ENCODE measurements around the gene ZNF503.

Gene ZNF503

GRCh38 chr10:75431180-75432111, 29.9 kb upstream of the ZNF503 start, which contains the start of gene LRMDA:
Gene LRMDA, plus strand, starts transcription at chr10:75431624.
- no peak for DNase-seq

- DNase-seq, result no peak
Measured at GRCh38 chr10:75430000-75430763, 28.6 kb upstream of the ZNF503 start.

- DNase-seq, result no peak
Measured at GRCh38 chr10:75429159-75429827, 27.7 kb upstream of the ZNF503 start.

GRCh38 chr10:75428434-75429158, 27.0 kb upstream of the ZNF503 start:
- no peak for DNase-seq

GRCh38 chr10:75427951-75428350, 26.4 kb upstream of the ZNF503 start:
- DNase-seq, result no peak

GRCh38 chr10:75426880-75427279, 25.3 kb upstream of the ZNF503 start:
- no peak for DNase-seq

- no peak for DNase-seq
Measured at GRCh38 chr10:75425291-75426079, 23.9 kb upstream of the ZNF503 start.

GRCh38 chr10:75424571-75424970, 23.0 kb upstream of the ZNF503 start:
- no peak for DNase-seq

GRCh38 chr10:75422913-75423312, 21.3 kb upstream of the ZNF503 start:
- no peak for DNase-seq

- DNase-seq, result no peak
Measured at GRCh38 chr10:75418712-75419111, 17.1 kb upstream of the ZNF503 start.

GRCh38 chr10:75418293-75418692, 16.7 kb upstream of the ZNF503 start:
- no peak for DNase-seq

GRCh38 chr10:75417522-75417927, 16.0 kb upstream of the ZNF503 start:
- DNase-seq, result no peak

GRCh38 chr10:75414527-75414926, 13.0 kb upstream of the ZNF503 start:
- no peak for DNase-seq

GRCh38 chr10:75410132-75411005, 8.8 kb upstream of the ZNF503 start:
- DNase-seq, result no peak

GRCh38 chr10:75408911-75409885, 7.6 kb upstream of the ZNF503 start:
- peak; percentile 73 for DNase-seq

- DNase-seq, result no peak
Measured at GRCh38 chr10:75408509-75408875, 6.9 kb upstream of the ZNF503 start.

GRCh38 chr10:75407713-75408508, 6.3 kb upstream of the ZNF503 start:
- no peak for DNase-seq

- DNase-seq, result no peak
Measured at GRCh38 chr10:75407224-75407712, 5.7 kb upstream of the ZNF503 start.

All from left hindlimb (tissue), 1 donor.